ENCODE data around the gene NET1.
"Not testable (repeated sequence)": the region's sequence is repeated elsewhere in the genome, so short reads cannot be mapped to it uniquely, and the experiment has no call there.

NET1 gene

GRCh38 chr10:5461914-5462840 is 49.8 kb downstream of the NET1 start:
- FAIRE-seq, result no peak
- DNase-seq (ENCODE audit: insufficient read length, low spot score), result no peak

DNA sequence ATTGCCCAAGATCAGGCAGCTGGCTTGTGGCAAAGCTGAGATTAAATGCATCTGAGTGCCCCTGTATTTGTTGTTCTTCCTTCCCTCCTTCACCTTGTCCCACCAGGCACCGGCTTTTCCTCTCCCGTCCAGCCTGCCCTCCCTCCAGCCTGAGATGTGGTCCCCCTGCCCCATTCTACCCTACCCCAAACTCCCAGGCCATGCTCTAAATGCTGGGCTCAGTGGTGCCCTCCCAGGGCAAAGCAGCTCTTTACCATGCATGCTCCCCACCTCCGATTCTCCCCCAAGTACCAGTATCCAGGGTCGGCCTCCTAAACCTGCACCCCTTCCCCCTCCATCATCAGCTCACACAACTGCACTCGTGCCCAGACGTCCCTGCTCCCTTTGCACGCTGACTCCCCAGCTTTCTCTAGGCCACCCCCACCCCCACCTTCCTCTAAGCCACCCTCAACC is 50.5 kb downstream of the NET1 start:
- no peak for FAIRE-seq
- DNase-seq (ENCODE audit: insufficient read length, low spot score), result no peak

GRCh38 chr10:5464546-5464945 is 52.2 kb downstream of the NET1 start:
- FAIRE-seq, result no peak
- DNase-seq (ENCODE audit: insufficient read length, low spot score), result no peak

- DNase-seq (ENCODE audit: insufficient read length, low spot score) (no peak), FAIRE-seq (no peak)
These were observed 53.7 kb downstream of the NET1 start for GRCh38 chr10:5465976-5466450.

GRCh38 chr10:5466451-5467206 is 54.3 kb downstream of the NET1 start:
- FAIRE-seq (no peak), DNase-seq (ENCODE audit: insufficient read length, low spot score) (no peak)

GRCh38 chr10:5467207-5467535 is 54.8 kb downstream of the NET1 start:
- FAIRE-seq (no peak), DNase-seq (ENCODE audit: insufficient read length, low spot score) (no peak)

DNA sequence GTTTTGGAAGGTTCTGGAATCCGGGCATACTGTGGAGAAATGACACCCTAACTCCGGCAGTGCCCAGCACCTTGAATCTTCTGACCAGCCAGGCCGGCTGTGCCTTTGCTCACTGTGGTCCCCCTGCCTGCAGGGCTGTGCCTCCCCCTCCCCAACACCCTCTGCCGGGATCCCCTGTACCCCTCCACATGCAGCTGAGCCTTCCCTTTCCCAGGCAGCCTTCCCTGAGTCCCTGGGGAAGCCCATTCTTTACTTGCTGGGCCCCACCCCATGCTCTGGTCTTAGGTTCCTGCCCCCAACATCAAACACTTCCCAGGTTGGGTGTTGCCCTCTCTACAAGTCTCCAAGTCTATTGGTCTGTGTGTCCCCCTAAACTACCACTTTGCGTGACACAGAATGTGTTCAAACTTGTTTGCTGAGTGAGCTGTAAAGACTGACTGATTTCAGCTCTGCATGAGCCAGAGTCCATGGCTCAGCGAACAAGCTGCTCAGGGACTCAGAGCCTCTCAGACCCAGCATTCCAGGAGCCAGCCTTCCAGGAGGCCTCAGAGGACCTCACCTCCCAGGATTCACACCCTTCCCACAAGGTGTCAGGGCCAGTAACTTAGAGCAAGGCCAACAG is 55.4 kb downstream of the NET1 start:
- DNase-seq (ENCODE audit: insufficient read length, low spot score) (no peak), FAIRE-seq (no peak)

GRCh38 chr10:5468262-5469106 is 56.1 kb downstream of the NET1 start:
- FAIRE-seq (no peak), DNase-seq (ENCODE audit: insufficient read length, low spot score) (no peak)

DNA sequence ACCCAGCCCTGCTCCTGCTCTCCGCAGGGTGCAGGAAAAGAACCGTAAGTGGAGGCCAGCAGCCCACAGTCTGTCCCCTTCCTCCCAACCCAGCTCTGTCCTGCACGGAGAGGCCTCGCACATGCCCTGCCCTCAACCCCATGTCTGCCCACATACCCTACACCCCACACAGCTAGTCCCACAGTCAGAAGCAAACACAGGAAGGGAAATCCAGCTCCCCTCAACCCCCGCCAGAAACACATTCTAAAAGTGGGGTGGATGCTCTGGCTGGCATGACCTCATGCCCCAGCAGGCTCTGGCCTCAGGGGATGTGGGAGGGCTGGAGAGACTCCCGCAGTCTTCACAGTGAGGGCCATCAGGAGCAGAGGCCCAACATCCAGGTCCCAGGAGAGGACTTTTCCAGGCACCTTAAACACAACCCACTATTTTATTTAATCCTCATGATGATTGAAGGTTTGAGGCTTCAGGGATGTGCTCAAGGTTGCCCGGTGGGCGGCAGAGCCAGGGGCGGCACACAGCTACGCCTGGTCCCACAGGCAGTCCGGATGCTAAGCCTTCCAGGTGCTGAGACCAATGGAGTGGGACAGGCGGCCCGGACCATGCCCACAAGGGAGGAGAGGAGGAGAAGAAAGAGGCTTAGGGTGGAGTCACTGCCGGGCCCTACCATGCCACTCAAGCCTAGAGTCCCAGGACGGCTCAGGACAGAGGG is 57.1 kb downstream of the NET1 start:
- FAIRE-seq (no peak), DNase-seq (ENCODE audit: insufficient read length, low spot score) (no peak)

GRCh38 chr10:5470062-5470751 is 57.9 kb downstream of the NET1 start:
- DNase-seq (ENCODE audit: insufficient read length, low spot score) (no peak), FAIRE-seq (no peak)

GRCh38 chr10:5474642-5475041 is 62.3 kb downstream of the NET1 start:
- not testable (repeated sequence) for FAIRE-seq; DNase-seq (ENCODE audit: insufficient read length, low spot score)

DNA sequence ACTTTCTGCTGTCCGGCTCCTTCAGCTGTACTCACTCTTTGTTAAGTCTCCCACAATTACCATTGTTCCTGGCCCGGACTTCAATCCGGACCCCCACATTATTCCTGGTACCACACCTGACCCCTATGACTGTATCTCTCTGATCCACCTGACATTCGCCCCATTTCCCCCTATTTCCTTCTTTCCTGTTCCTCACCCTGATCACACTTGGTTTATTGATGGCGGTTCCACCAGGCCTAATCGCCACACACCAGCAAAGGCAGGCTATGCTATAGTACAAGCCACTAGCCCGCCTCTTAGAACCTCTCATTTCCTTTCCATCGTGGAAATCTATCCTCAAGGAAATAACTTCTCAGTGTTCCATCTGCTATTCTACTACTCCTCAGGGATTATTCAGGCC is 62.7 kb downstream of the NET1 start:
- not testable (repeated sequence) for DNase-seq (ENCODE audit: insufficient read length, low spot score); FAIRE-seq

DNA sequence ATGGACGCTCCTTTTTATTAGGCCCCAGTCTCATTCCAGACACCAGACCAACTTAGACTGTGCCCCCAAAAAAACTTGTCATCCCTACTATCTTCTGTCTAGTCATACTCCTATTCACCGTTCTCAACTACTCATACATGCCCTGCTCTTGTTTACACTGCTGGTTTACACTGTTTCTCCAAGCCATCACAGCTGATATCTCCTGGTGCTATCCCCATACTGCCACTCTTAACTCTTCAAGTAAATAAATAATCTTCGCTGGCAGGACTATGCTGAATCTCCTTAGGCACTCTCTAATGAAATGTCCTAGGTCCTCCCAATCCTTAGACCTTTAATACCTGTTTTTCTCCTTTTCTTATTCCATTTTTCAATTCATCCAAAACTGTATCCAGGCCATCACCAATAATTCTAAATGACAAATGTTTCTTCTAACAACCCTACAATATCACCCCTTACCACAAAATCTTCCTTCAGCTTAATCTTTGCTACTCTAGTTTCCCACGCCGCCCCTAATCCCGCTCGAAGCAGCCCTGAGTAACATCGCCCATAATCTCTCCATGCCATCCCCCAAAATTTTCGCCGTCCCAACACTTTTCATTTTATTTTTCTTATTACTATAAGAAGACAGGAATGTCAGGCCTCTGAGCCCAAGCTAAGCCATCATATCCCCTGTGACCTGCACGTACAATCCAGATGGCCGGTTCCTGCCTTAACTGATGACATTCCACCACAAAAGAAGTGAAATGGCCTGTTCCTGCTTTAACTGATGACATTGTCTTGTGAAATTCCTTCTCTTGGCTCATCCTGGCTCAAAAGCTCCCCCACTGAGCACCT is 63.8 kb downstream of the NET1 start:
- DNase-seq (ENCODE audit: insufficient read length, low spot score); FAIRE-seq: not testable (repeated sequence)

- DNase-seq (ENCODE audit: insufficient read length, low spot score) (no peak), FAIRE-seq (no peak)
These were observed 64.7 kb downstream of the NET1 start for GRCh38 chr10:5476918-5477525.

DNA sequence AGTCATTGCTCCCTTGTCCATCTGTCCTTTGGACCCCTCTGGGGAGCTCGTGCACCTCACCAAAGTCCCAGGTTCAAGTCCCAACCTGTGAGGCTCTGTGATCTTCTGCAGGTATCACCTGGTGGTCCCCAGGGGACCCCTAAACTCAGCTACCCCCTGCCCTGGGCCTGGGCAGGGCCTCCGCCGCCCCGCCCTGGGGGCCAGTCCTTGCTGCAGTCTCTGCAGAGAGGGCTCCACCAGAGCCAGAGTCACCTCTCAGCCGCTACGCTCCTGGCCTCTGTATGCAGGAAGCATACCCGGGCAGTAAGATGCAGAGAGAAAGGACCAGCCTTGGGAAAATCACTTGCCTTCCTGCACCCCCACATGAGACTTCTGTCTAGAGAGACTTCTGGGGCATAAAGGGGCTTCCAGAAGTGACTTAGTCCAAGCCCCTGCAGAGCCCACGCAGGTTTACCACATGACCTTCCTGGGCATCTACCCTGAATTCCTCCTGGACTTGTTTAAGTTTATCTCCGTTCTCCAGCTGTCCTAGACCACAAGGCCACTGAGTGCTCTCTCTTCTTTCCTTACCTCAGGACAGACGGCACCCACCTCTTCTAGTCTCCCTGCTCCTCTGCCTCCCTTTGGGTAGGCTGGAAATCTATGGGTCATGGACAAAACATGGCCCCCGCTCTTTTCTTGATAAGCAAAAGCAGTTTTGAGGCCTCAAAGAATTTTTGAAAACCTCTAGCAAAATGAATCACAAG is 65.8 kb downstream of the NET1 start:
- DNase-seq (ENCODE audit: insufficient read length, low spot score) (no peak), FAIRE-seq (no peak)

GRCh38 chr10:5478694-5479305 is 66.4 kb downstream of the NET1 start:
- no peak for DNase-seq (ENCODE audit: insufficient read length, low spot score)
- FAIRE-seq, result no peak

Data from GM19239 (cell line).